HG02852 (cell line): Measurements from ENCODE around the gene TRIM7.
A peak's percentile ranks its signal among the peaks of the same experiment; 100 is the strongest.
"Not testable (repeated sequence)": the region's sequence is repeated elsewhere in the genome, so short reads cannot be mapped to it uniquely, and the experiment has no call there.

Experiments used
- ATAC-seq: cut with Tn5 transposase; IDR thresholded peaks from one replicate; pipeline ENCODE4 v1.9.1; 2021; ENCODE audit warnings: mild to moderate bottlenecking, moderate library complexity; ENCODE audit not compliant: unreplicated experiment

Gene TRIM7

DNA sequence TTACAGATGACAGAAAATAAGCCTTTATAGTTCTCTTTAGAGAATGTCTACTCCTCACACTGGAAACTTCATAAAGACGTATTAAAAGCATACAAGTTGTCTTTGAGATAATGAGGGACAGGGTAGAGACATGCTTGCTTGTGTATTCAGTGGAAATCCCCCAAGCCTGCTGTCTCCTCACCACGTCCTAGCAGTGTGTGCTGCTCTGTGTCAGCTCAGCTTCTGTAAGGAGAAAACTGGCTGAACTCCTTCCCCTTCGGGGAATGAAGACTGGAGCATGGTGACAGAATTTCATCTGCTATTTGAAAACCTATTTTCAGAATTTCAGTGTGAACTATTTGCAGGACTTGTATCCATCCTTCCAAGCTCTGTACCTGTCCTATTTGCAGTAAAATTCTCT, 48.2 kb downstream of the TRIM7 start:
- ATAC-seq = no peak

DNA sequence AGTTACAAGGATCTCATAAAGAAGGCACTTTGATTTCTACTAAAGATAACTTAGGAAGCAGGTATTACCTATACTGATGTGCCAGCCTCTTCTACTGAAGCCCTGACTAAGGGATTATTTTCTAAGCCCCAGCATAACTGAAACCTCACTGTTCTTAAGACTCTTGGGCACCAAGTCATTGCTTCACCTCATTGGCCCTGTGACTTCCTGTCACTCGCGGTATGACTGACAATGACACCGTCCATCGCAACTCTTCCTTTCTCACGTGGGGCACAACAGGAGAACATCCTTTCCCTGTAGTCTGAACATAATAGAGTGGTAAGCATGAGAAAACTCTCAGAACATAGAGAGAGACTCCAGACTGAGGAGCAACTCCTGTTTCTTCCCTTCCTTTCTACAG, 51.2 kb downstream of the TRIM7 start:
- no peak for ATAC-seq

GRCh38 chr5:181152406-181152805, 52.6 kb downstream of the TRIM7 start:
- no peak for ATAC-seq

DNA sequence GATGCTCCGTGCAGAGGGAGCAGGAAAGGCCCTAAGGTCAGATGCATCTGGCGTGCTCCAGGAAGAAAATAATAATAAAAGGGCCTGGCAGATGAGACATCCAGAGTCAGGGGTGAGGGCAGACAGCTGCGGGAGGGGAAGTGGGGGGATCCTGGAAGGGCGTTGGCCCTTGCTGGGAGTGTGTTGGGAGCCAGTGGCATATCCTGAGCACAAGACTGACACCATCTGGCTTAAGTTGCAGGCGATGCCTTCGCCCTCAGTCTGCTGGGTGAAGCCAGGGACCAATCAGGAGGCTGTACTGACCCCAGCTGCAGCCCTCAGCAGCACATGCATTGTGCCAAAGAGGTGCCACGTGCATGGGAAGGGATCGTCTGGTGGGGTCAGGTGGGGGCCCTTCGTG, 53.9 kb downstream of the TRIM7 start:
- ATAC-seq = no peak

GRCh38 chr5:181149806-181150733, 54.9 kb downstream of the TRIM7 start:
- peak; percentile 45 for ATAC-seq

GRCh38 chr5:181149355-181149754, 55.6 kb downstream of the TRIM7 start:
- ATAC-seq = no peak

GRCh38 chr5:181146927-181147636, 57.9 kb downstream of the TRIM7 start, which contains the start of gene OR2V2:
TSS of gene OR2V2 (plus strand) at chr5:181147586. CDS start at chr5:181154943, 7,357 bp downstream.
- ATAC-seq = not testable (repeated sequence)

DNA sequence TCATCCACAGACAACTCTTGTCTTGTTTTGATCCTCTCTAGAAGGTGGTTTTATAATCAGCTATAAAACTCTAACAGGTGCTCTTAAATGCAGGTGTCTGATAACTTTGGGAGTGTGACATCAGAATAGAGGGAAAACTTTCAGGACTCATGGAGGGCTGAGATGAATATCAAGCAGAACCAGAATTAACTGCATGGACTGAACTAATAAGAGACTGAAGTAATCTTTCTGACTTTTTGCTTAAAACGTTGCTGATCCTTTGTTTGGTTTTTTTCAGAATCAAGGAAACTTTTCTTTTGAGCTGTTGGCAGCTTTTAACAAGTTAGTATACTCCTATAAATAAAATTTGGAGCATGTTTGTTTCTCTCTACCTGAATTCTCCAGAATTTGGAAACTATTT, 59.9 kb downstream of the TRIM7 start:
- no peak for ATAC-seq
